ENCODE data around the gene BCAT1.

The BCAT1 gene

DNA sequence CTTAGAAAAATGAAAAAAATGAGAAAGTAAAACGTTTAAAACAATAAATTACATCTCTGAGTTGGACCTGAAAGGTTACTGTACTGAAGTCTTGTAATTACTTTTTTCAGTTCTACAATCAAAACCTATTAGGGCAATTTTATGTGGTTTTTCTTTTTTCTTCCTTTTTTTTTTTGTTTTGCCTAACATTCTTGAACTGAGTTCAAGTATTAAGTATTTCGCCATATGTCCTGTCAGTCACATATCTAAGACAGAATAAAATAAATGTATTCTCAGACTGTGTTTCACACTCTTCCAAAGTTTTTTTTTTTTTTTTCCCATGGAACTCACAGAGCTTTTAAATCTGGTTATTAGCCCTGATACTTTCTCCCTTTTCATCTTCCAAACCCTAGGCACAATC lies 172.0 kb downstream of the BCAT1 start:
- Histone ChIP-seq H3K4me3 (ENCODE audit: low read depth in 1 of 2, low read length in 1 of 2) (no peak overlapping the region), H3K27me3 (no peaks in the 10 kb centered on the region), H3K27ac (no peak overlapping the region), H3K9me3 (no peaks in the 10 kb centered on the region), H3K36me3 (no peaks in the 10 kb centered on the region), H3K4me1 (ENCODE audit: control insufficient read depth in 1 of 2, insufficient read depth in 1 of 2, low read depth in 1 of 2, low read length in 1 of 2) (no peaks in the 10 kb centered on the region)
- TF ChIP-seq, protein P1, sequence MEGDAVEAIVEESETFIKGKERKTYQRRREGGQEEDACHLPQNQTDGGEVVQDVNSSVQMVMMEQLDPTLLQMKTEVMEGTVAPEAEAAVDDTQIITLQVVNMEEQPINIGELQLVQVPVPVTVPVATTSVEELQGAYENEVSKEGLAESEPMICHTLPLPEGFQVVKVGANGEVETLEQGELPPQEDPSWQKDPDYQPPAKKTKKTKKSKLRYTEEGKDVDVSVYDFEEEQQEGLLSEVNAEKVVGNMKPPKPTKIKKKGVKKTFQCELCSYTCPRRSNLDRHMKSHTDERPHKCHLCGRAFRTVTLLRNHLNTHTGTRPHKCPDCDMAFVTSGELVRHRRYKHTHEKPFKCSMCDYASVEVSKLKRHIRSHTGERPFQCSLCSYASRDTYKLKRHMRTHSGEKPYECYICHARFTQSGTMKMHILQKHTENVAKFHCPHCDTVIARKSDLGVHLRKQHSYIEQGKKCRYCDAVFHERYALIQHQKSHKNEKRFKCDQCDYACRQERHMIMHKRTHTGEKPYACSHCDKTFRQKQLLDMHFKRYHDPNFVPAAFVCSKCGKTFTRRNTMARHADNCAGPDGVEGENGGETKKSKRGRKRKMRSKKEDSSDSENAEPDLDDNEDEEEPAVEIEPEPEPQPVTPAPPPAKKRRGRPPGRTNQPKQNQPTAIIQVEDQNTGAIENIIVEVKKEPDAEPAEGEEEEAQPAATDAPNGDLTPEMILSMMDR (IDR thresholded peaks at IDR 0.05) = no peak

DNA sequence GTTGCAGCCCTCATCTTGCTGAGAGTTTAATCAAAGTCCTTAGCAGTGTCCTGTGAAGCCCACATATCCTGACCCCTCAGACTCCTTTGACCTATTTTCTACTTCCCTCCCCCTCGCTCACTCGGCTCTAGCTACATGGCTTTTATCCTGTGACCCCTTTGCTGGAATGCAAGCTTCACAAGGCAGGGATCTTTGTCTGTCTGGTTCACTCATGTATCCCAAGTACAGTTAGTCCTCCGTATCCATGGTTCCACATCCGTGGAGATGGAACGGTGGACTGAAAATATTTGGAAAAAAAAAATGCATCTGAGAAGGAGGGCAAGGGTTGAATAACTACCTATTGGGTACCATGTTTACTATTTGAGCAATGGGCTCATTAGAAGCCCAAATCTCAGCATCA lies 173.8 kb downstream of the BCAT1 start:
- no peaks in the 10 kb centered on the region for H3K27me3 ChIP-seq
- no peak overlapping the region for H3K4me3 ChIP-seq (ENCODE audit: low read depth in 1 of 2, low read length in 1 of 2)
- H3K27ac ChIP-seq = no peak overlapping the region
- H3K9me3 ChIP-seq = no peaks in the 10 kb centered on the region
- TF ChIP-seq, protein P1 (IDR thresholded peaks at IDR 0.05) = no peak
- no peaks in the 10 kb centered on the region for H3K36me3 ChIP-seq
- H3K4me1 ChIP-seq (ENCODE audit: control insufficient read depth in 1 of 2, insufficient read depth in 1 of 2, low read depth in 1 of 2, low read length in 1 of 2) = no peaks in the 10 kb centered on the region

DNA sequence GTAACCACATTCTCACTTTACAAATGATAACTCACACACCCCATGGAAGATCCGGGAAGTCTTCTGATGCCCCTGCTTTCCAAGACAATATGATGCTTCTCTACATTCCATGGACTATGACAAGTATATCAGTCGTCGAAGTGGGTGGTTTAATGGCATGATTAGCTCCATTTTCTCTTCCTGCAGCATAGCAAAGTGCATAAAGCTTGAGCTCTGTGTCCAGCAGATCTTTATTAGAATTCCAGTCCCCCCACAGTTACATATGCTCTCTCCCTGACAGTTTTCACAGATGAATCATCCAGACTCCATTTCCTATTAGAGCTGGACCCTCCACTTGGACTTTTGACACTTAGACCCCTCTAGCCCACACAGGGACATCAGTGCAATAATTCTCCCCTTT lies 174.9 kb downstream of the BCAT1 start:
- no peaks in the 10 kb centered on the region for H3K9me3 ChIP-seq
- no peaks in the 10 kb centered on the region for H3K4me1 ChIP-seq (ENCODE audit: control insufficient read depth in 1 of 2, insufficient read depth in 1 of 2, low read depth in 1 of 2, low read length in 1 of 2)
- H3K27me3 ChIP-seq = no peaks in the 10 kb centered on the region
- no peaks in the 10 kb centered on the region for H3K36me3 ChIP-seq
- H3K27ac ChIP-seq = no peak overlapping the region
- TF ChIP-seq, protein P1 (IDR thresholded peaks at IDR 0.05) = no peak
- no peak overlapping the region for H3K4me3 ChIP-seq (ENCODE audit: low read depth in 1 of 2, low read length in 1 of 2)

DNA sequence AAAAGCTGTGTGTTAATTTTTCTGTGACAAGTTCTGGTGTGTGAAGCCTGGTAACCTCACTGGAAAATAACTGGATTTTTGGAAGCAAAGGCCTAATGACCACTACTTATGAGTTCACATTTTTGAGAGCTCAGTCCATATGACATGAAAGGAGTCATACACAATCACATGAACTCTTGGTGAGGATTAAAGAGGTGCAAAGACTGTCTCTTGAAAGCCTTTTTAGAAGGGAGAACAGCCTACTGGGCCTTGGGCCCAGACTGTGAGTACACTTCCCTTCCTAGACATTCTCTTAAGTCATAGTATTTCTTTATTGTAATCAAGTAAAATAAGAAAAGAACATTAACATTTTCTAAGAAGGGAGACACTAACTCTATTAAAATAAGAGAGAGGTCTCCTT lies 176.1 kb downstream of the BCAT1 start:
- H3K4me1 ChIP-seq (ENCODE audit: control insufficient read depth in 1 of 2, insufficient read depth in 1 of 2, low read depth in 1 of 2, low read length in 1 of 2) = no peaks in the 10 kb centered on the region
- no peaks in the 10 kb centered on the region for H3K36me3 ChIP-seq
- TF ChIP-seq, protein P1 (IDR thresholded peaks at IDR 0.05) = no peak
- no peak overlapping the region for H3K4me3 ChIP-seq (ENCODE audit: low read depth in 1 of 2, low read length in 1 of 2)
- H3K27ac ChIP-seq = no peak overlapping the region
- no peaks in the 10 kb centered on the region for H3K9me3 ChIP-seq
- H3K27me3 ChIP-seq = no peaks in the 10 kb centered on the region

DNA sequence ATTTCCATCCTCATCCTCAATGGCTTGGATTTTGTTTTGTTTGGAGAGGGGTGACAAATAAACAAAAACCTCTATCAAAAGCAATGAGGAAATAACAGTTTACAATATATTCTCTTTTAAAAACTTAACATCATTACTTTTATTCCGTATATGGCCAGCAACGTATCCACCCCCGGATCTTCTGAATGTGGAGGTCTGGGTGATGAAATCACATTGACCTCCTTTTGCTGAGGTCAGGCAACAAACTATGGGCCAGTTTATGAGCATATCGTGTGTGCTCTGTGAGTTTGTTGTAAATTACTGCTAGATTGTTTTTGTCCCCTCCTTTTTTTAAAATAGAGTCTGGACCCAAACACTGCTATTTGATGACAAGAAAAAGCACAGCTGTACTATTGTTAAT lies 178.1 kb downstream of the BCAT1 start:
- Histone ChIP-seq H3K27ac (no peak overlapping the region), H3K9me3 (no peaks in the 10 kb centered on the region), H3K27me3 (no peaks in the 10 kb centered on the region), H3K4me1 (ENCODE audit: control insufficient read depth in 1 of 2, insufficient read depth in 1 of 2, low read depth in 1 of 2, low read length in 1 of 2) (no peaks in the 10 kb centered on the region), H3K36me3 (no peaks in the 10 kb centered on the region), H3K4me3 (ENCODE audit: low read depth in 1 of 2, low read length in 1 of 2) (no peak overlapping the region)
- TF ChIP-seq, protein P1 (IDR thresholded peaks at IDR 0.05) = no peak

DNA sequence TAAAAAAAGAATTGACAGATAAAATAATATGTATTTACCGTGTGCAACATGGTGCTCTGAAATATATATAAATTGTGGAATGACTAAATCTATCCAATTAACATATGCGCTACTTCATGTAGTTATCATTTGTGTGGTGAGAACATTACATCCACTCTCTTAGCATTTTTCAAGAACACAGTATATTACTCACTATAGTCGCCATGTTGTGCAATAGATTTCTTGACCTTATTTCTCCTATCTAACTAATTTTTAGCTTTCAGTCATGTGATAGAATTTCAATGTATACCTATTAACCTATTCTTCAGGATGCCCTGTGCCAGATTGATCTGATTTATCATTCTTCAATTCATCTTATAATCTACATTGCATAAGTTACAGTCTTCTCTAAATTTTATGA lies 178.6 kb downstream of the BCAT1 start:
- Histone ChIP-seq H3K4me3 (ENCODE audit: low read depth in 1 of 2, low read length in 1 of 2) (no peak overlapping the region), H3K27ac (no peak overlapping the region), H3K36me3 (no peaks in the 10 kb centered on the region), H3K9me3 (no peaks in the 10 kb centered on the region), H3K4me1 (ENCODE audit: control insufficient read depth in 1 of 2, insufficient read depth in 1 of 2, low read depth in 1 of 2, low read length in 1 of 2) (no peaks in the 10 kb centered on the region), H3K27me3 (no peaks in the 10 kb centered on the region)
- TF ChIP-seq, protein P1 (IDR thresholded peaks at IDR 0.05) = no peak

Measured in neutrophil (primary cell).